ENCODE results near the gene GDI2.

GDI2 gene

GRCh38 chr10:5737352-5737751, 75.9 kb downstream of the GDI2 start:
- DNase-seq: no peak

GRCh38 chr10:5736591-5736990, 76.6 kb downstream of the GDI2 start:
- no peak for DNase-seq

- DNase-seq: no peak
Measured at GRCh38 chr10:5735119-5735518, 78.1 kb downstream of the GDI2 start.

- no peak for DNase-seq
Measured at GRCh38 chr10:5732141-5732540, 81.1 kb downstream of the GDI2 start.

- no peak for DNase-seq
Measured at GRCh38 chr10:5731559-5731958, 81.7 kb downstream of the GDI2 start.

GRCh38 chr10:5730766-5731165, 82.5 kb downstream of the GDI2 start:
- no peak for DNase-seq

- no peak for DNase-seq
Measured at GRCh38 chr10:5723692-5724091, 89.5 kb downstream of the GDI2 start.

- DNase-seq: no peak
Measured at GRCh38 chr10:5720182-5720581, 93.1 kb downstream of the GDI2 start.

- no peak for DNase-seq
Measured at GRCh38 chr10:5719546-5719945, 93.7 kb downstream of the GDI2 start.

All from islet precursor cell (in vitro differentiated cells).